KOPT-K1 (cell line): ENCODE data around the gene PKN2.
"Not testable (repeated sequence)": the region's sequence is repeated elsewhere in the genome, so short reads cannot be mapped to it uniquely, and the experiment has no call there.

Experiments
- H3K27ac ChIP-seq: fragments of 200-600 bp; sonication (generic); 2 replicates; pipeline ENCODE4 v1.5.1; 2016; ENCODE audit warnings: antibody characterized with exemption, mild to moderate bottlenecking, low read depth, low read length; ENCODE audit not compliant: poor library complexity, severe bottlenecking
- H3K36me3 ChIP-seq: fragments of 200-600 bp; sonication (generic); 2 replicates; pipeline ENCODE4 v1.5.1; 2017; ENCODE audit warnings: antibody characterized with exemption, mild to moderate bottlenecking, low read length, moderate library complexity; ENCODE audit not compliant: insufficient read depth
- H3K9me3 ChIP-seq: fragments of 200-600 bp; sonication (generic); 2 replicates; pipeline ENCODE4 v1.5.1; 2017; ENCODE audit warnings: antibody characterized with exemption, low read length, mild to moderate bottlenecking; ENCODE audit not compliant: insufficient read depth, poor library complexity, severe bottlenecking

Gene PKN2

DNA sequence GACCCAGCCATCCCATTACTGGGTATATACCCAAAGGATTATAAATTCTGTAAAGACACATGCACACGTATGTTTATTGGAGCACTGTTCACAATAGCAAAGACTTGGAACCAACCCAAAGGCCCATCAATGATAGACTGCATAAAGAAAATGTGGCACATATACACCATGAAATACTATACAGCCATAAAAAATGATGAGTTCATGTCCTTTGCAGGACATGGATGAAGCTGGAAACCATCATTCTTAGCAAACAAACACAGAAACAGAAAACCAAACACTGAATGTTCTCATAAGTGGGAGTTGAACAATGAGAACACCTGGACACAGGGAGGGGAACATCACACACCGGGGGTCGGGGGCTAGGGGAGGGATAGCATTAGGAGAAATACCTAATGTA, 135.6 kb downstream of the PKN2 start:
- not testable (repeated sequence) for H3K27ac ChIP-seq, H3K9me3 ChIP-seq
- peaks cover 58% of the 10 kb centered on the region for H3K36me3 ChIP-seq

DNA sequence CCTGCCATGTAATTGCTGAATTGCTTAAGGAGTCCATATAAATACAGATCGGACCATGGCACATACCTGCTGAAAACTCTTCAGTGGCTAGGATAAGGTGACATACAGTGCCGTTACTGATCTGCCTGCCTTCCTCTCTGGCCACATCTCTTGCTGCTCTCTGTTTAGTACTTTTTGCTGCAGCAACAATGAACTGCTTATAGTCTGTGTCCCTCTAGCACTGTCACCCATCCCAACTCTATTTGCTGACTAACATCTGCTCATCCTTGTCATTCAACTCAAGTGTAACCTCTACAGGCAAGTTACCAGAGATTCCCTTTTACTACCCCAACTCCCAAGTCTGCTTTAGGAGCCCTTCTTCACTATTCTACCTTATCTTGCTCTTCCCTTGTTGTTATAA, 141.6 kb downstream of the PKN2 start:
- Histone ChIP-seq H3K36me3 (peaks cover 61% of the 10 kb centered on the region), H3K9me3 (no peaks in the 10 kb centered on the region), H3K27ac (no peak overlapping the region)

DNA sequence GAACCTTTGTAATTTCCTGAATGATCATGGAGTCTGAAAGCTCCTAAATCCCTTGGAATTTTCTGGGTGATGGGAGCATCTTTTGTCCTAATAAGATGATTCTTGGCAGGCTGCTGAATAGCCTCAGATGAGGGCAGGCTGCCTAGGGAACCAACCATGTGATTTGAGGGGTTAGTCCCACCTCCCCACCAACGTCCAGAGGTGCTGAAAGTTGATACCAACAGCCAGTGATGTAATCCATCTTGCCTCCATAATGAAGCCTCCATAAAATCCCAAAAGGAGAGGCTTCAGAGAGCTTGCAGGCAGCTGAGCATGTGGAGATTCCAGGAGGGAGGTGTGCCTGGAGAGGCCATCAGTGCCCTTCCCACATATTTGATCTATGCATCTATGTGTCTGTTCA, 163.6 kb downstream of the PKN2 start:
- Histone ChIP-seq H3K36me3 (peaks cover 36% of the 10 kb centered on the region), H3K9me3 (no peaks in the 10 kb centered on the region), H3K27ac (no peak overlapping the region)

DNA sequence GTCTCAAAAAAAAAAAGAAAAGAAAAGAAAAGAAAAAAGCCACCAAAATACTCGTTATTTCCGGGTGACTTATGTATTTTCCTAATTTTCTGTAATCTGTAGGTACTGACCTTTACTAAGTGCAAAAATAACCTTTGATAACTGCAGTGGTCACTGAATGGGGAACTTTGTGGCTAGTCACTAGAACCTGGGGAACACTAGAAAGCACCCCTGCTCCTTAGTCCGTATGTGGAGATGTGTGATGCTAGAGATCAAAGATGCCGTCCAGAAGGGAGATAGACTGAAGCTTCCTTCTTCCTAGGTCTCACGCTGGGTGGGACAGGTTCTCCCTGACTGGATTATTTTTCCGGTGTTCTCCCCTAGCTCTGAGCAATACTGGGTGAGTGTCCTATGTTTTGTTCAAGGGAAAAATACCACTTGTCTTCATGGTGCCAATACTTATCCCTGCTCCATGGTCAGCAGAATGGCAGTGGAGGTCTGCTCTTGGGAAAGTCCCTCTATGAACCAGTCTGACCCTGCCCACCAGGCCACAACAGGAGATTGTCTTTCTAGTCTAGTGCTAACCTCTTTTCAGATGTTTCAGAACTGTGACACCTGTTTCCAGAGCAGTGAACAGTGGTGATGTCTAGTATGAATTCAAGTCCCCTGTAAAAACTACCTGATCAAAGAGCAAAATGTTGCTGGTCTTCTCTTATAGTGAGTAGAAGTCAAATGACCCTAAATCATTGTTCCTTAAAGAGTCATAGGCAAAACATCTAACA, 167.4 kb downstream of the PKN2 start:
- peaks cover 72% of the 10 kb centered on the region for H3K36me3 ChIP-seq
- no peak overlapping the region for H3K27ac ChIP-seq
- no peaks in the 10 kb centered on the region for H3K9me3 ChIP-seq

DNA sequence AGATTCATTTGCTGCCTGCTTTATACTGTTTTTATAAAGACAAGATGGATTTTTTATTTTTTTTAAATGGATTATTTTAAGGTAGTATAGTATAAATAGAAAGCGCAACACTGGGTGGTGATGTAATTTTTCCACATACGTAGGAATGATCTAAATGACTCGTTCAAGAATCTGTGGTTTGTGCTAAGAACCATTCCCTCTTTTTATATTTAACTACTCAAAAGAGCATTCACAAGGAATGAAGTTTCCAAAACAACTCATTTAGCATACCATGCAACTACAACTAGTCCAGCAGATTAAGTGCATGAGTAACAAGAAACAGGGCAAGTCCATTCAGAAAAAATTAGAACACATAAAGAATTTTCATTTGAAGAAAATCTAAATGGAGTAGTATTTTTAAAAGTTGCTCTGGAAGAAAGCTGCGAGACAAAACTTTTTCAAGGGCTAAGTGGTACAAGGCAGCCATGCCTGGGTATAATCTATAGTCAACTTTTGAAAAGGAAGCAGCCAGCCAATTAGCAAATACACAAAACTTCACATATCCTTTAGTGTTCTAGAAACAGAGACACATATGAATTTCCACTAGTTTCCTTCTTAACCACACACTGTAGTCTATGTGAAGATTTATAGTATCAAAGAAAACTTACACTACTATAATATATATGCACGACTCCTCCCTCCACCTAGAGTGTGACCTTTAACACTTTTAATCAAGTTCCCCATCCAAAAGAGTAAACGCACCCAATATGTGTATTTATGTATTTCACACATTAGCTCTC, 183.9 kb downstream of the PKN2 start:
- Histone ChIP-seq H3K27ac (no peak overlapping the region), H3K36me3 (peaks cover 26% of the 10 kb centered on the region; the same call in 1 of the 2 replicates), H3K9me3 (no peaks in the 10 kb centered on the region)

DNA sequence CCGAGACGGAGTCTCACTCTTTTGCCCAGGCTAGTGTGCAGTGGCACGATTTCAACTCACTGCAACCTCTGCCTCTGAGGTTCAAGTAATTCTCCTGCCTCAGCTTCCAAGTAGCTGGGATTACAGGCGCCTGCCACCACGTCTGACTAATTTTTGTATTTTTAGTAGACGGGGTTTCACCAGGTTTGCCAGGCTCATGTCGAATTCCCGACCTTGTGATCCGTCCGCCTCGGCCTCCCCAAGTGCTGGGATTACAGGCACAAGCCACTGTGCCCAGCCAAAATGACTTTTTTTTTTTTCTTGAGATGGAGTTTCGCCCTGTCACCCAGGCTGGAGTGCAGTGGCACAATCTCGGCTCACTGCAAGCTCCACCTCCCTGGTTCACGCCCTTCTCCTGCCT, 185.6 kb downstream of the PKN2 start:
- not testable (repeated sequence) for H3K27ac ChIP-seq, H3K9me3 ChIP-seq
- peaks cover 30% of the 10 kb centered on the region for H3K36me3 ChIP-seq

DNA sequence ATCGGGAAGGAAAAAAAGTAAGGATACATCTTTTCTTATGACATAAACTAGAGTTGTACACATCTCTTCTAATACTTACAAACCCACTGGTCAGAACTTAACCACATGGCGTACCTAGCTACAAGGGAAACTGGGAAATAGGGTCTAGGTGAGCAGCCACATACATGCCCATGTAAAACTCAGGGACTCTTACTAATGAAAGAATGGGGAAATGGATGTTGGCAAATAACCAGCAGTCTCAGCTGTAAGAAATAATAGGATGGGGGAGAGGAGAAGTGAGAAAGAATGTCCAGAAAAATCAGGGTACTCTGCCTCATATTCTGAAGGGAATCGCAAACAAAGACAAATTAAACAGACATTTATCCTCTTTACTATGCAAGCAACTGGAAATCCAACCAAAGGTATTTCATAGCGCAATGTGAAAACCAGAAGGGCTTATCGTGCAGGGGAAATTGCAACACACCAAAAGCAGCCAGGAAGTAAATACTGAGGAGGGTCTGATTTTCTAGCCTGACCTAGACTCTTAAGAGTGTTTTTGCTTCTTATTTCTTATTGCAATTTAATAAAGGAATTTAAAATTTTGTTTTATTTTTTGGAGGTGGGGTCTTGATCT, 189.8 kb downstream of the PKN2 start:
- H3K36me3 ChIP-seq = peaks cover 66% of the 10 kb centered on the region

DNA sequence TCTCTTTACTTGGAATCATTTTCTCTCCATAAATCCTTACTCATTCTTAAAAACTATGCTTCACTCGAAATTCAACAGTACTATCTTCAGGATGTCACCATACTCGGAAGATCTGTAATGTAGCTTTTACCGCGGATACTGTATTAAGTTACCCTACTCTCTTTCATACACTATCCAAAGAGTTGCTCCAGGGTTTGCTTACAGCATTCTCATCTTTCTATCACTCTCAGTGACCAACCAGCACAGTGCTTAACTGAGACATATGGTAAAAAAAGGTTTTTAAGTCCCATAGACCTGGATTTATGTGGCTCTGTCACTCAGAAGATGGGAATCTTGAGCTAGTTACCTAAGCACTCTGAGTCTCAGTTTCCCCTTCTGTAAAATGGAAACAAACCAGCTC, 191.5 kb downstream of the PKN2 start:
- Histone ChIP-seq H3K9me3 (no peaks in the 10 kb centered on the region), H3K36me3 (peaks cover 79% of the 10 kb centered on the region), H3K27ac (no peak overlapping the region)

More for the DNA sequence above, 189.8 kb downstream of the PKN2 start:
- Histone ChIP-seq H3K9me3 (no peaks in the 10 kb centered on the region), H3K27ac (no peak overlapping the region)

DNA sequence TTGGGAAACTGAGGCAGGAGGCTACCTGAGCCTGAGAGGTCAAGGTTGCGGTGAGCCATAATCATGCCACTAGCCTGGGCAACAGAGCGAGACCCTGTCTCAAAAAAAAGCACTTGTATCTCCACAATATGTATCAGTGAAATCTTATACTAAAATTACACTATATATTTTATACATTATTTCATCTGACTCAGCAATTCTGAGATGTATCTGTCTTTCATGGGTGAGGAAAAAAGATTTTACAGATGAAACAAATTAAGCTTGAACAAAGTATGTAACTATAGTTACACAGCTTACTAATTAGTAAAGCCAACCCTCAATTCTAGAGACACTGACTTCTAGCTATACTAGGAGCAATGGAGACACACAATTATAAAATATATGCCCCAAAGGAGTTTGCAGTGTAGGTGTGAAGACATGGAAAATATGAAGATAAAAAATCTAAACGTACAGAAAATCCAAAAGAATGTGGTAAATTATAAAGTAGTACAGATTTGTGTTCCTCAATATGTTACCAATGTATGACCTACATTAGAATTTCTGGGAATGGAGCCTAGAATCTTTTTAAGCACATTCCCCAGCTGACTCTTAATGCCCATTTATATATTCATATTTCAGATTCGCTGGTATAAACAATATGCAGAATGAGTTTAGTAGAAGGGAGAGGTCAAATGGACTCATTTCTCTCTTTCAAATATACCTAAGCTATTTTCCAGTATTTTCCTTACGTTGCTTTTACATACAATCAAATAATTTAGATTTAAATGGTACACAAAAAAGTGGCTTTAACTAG, 192.7 kb downstream of the PKN2 start:
- Histone ChIP-seq H3K27ac (no peak overlapping the region), H3K9me3 (no peaks in the 10 kb centered on the region), H3K36me3 (peaks cover 83% of the 10 kb centered on the region)

DNA sequence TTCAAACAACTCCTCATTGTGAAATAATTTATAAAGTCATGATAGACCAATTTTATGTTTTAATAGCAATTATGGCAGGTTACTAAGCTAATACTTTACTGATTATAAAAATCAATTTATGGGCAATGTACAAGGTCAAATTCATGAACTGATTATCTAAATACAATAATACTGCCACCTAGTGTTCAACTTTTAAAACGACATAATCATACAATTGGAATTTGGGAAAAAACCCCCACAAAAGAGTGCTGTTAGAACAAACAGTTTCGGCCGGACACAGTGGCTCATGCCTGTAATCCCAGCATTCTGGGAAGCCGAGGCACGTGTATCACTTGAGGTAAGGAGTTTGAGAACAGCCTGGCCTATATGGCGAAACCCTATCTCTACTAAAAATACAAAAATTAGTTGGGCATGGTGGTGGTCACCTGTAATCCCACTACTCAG, 193.3 kb downstream of the PKN2 start:
- Histone ChIP-seq H3K27ac (no peak overlapping the region), H3K36me3 (peaks cover 89% of the 10 kb centered on the region), H3K9me3 (no peaks in the 10 kb centered on the region)

DNA sequence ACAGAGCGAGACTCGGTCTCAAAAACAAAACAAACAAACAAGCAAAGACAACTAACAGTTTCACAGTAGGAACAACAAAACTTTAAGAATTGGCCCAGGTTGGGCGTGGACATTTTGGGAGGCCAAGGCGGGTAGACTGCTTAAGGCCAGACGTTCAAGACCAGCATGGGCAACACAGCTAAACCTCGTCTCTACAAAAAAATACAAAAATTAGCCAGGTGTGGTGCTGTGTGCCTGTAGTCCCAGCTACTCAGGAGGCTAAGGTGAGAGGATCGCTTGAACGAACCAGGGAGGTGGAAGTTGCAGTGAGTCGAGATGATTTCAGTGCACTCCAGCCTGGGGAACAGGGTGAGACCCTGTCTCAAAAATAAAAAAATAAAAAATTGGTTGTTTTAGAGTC, 193.8 kb downstream of the PKN2 start:
- Histone ChIP-seq H3K9me3 (no peaks in the 10 kb centered on the region), H3K36me3 (peaks cover 89% of the 10 kb centered on the region), H3K27ac (no peak overlapping the region)

DNA sequence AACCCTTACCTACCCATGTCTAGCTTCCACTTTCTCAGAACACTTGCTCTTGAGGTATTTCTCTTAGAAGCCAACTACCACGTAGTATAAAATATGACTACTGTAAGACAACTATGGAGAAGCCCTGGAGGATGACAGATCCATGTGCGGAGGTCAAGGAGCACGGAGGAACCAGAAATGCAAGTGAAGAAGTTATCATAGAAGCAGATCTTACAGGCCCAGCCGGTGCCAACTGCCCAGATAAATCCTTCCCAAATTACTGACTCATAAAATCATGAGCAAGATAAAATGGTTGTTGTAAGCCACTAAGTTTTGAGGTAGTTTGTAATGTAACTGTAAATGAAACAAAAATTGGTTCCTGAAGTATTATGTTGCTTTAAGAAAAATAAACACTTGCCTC, 194.7 kb downstream of the PKN2 start:
- Histone ChIP-seq H3K9me3 (no peaks in the 10 kb centered on the region), H3K27ac (no peak overlapping the region), H3K36me3 (peaks cover 90% of the 10 kb centered on the region)

DNA sequence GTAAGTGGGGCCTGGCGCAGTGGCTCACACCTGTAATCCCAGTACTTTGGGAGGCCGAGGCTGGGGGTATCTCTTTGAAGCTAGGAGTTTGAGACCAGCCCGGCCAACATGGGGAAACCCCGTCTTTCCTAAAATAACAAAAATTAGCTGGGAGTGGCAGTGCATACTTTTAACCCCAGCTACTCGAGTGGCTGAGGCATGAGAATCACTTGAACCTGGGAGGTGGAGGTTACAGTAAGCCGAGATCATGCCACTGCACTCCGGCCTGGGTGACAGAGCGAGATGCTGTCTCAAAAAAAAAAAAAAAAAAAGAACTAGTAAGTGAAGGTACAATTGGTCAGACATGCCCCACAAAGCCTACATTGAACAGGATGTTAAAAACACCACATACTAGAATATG, 196.6 kb downstream of the PKN2 start:
- H3K36me3 ChIP-seq = peaks cover 91% of the 10 kb centered on the region
- not testable (repeated sequence) for H3K27ac ChIP-seq

DNA sequence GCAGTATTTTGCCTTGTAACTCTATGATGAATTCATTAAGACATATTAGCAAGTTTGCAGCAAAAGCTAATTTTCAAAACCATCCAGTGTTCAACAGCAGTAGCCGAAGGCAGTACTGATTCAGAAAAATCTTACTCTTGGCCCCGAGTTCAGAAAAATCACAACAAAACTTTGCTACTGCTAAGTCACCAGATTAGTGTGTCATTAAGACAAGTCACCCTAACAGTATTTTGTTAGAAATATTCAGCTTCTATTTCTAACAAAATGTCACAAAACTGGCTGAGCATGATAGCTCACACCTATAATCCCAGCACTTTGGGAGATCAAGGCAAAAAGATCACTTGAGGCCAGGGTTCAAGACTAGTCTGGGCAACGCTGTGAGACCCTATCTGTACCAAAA, 199.1 kb downstream of the PKN2 start:
- H3K36me3 ChIP-seq = peaks cover 95% of the 10 kb centered on the region
- H3K27ac ChIP-seq = no peak overlapping the region

More for the DNA sequence above, 196.6 kb downstream of the PKN2 start:
- not testable (repeated sequence) for H3K9me3 ChIP-seq

More for the DNA sequence above, 199.1 kb downstream of the PKN2 start:
- no peaks in the 10 kb centered on the region for H3K9me3 ChIP-seq
